ENCODE measurements around the gene ZNF526.

DNA sequence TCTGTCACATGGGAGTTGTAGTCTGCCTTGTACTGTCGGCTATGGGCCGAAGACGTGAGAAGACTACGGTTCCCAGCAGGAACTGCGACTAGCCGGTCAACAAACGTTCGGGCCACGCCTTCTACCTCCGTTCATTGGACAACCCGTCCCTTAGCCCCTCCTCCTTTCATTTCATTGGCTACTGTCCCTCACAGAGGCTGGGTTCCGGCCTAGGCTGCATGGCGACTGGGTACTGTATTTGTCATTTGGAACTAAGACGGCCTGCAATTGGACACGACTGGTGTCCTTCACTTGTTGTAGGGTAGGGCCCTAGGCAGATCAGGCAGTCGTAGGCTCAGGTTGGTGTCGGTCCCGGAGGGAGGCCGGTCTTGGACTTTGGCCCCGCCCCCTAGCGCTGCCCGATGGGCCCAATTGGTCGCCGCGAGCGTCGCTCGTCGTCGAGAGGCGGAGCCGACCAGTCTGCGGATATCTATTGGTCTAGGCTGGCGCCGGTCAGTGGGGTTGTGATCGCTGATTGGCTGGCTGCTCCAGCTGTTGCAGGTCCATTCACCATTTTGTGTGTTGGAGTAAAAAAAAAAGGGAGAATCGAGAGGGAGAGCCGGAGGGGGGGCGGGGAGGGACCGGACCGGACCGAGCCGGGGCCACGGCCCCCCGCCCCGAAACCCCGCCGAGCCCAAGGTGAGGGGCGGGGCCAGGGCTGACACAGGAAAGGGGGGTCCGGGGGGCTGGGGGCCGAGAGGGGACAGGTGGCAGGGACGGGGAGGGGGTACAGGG lies 48.8 kb downstream of the ZNF526 start, which contains the start of gene CIC:
- TF ChIP-seq, protein P1, sequence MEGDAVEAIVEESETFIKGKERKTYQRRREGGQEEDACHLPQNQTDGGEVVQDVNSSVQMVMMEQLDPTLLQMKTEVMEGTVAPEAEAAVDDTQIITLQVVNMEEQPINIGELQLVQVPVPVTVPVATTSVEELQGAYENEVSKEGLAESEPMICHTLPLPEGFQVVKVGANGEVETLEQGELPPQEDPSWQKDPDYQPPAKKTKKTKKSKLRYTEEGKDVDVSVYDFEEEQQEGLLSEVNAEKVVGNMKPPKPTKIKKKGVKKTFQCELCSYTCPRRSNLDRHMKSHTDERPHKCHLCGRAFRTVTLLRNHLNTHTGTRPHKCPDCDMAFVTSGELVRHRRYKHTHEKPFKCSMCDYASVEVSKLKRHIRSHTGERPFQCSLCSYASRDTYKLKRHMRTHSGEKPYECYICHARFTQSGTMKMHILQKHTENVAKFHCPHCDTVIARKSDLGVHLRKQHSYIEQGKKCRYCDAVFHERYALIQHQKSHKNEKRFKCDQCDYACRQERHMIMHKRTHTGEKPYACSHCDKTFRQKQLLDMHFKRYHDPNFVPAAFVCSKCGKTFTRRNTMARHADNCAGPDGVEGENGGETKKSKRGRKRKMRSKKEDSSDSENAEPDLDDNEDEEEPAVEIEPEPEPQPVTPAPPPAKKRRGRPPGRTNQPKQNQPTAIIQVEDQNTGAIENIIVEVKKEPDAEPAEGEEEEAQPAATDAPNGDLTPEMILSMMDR (conservative IDR thresholded peaks at IDR 0.05; ENCODE audit: low read length) = no peak
- TF ChIP-seq EZH2phosphoT487 (IDR thresholded peaks at IDR 0.05; ENCODE audit: borderline replicate concordance) = no peak

All from Loucy (cell line).